ENCODE data around the gene ECHDC3.

The ECHDC3 gene

GRCh38 chr10:11772575-11773288 is 30.6 kb downstream of the ECHDC3 start:
- TF ChIP-seq SIN3A (IDR thresholded peaks at IDR 0.05; ENCODE audit: borderline replicate concordance, insufficient read depth, low read length) (no peak), POLR2AphosphoS5 (IDR thresholded peaks at IDR 0.05; ENCODE audit: low read depth, low read length) (no peak), FOXP2 (optimal IDR thresholded peaks at IDR 0.05; ENCODE audit: borderline replicate concordance, extremely low read depth, extremely low read length, insufficient read depth) (no peak), REST (IDR thresholded peaks at IDR 0.05; ENCODE audit: insufficient read depth in 1 of 2, low read depth in 2 of 2, low read length in 2 of 2) (no peak), TAF1 (IDR thresholded peaks at IDR 0.05; ENCODE audit: borderline replicate concordance, insufficient read depth, low read length) (no peak)

- TF ChIP-seq TAF1 (IDR thresholded peaks at IDR 0.05; ENCODE audit: borderline replicate concordance, insufficient read depth, low read length) (no peak), POLR2AphosphoS5 (IDR thresholded peaks at IDR 0.05; ENCODE audit: low read depth, low read length) (no peak), SIN3A (IDR thresholded peaks at IDR 0.05; ENCODE audit: borderline replicate concordance, insufficient read depth, low read length) (no peak), FOXP2 (optimal IDR thresholded peaks at IDR 0.05; ENCODE audit: borderline replicate concordance, extremely low read depth, extremely low read length, insufficient read depth) (no peak), REST (IDR thresholded peaks at IDR 0.05; ENCODE audit: insufficient read depth in 1 of 2, low read depth in 2 of 2, low read length in 2 of 2) (no peak)
Measured at GRCh38 chr10:11773761-11774441, 31.7 kb downstream of the ECHDC3 start.

GRCh38 chr10:11775412-11775811 is 33.2 kb downstream of the ECHDC3 start:
- TF ChIP-seq TAF1 (IDR thresholded peaks at IDR 0.05; ENCODE audit: borderline replicate concordance, insufficient read depth, low read length), result no peak
- TF ChIP-seq REST (IDR thresholded peaks at IDR 0.05; ENCODE audit: insufficient read depth in 1 of 2, low read depth in 2 of 2, low read length in 2 of 2), result no peak

GRCh38 chr10:11776080-11776479 is 33.9 kb downstream of the ECHDC3 start:
- TF ChIP-seq REST (IDR thresholded peaks at IDR 0.05; ENCODE audit: insufficient read depth in 1 of 2, low read depth in 2 of 2, low read length in 2 of 2) (no peak), POLR2AphosphoS5 (IDR thresholded peaks at IDR 0.05; ENCODE audit: low read depth, low read length) (no peak), FOXP2 (optimal IDR thresholded peaks at IDR 0.05; ENCODE audit: borderline replicate concordance, extremely low read depth, extremely low read length, insufficient read depth) (no peak), SIN3A (IDR thresholded peaks at IDR 0.05; ENCODE audit: borderline replicate concordance, insufficient read depth, low read length) (no peak), TAF1 (IDR thresholded peaks at IDR 0.05; ENCODE audit: borderline replicate concordance, insufficient read depth, low read length) (no peak)

All from PFSK-1 (cell line).